ENCODE data around the gene TAS2R31.

DNA sequence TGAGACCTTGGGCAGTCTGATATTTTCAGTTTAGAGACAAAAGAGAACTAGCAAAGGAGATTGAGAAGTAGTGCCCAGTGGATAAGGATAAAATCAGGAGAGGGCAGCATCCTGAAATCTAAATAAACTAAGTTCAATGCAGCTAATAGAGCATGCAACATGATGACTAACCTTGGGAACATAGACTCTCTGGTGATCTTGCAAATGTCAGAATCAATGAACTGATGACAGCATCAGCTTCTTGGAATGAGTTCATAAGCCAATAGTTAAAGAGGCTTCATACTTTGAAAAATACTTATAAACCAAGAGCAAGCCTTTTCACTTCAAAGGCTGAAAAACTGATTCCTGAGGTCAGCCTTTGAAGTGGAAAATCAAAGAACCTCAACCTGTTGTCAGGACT, 17.0 kb downstream of the TAS2R31 start:
- TF ChIP-seq RARB (CRISPR knock-in tag; IDR thresholded peaks at IDR 0.05), result no peak
- no peak for TF ChIP-seq ZFP30 (CRISPR knock-in tag; IDR thresholded peaks at IDR 0.05)

All from SK-N-SH treated with all-trans-retinoic acid at 6 μM for 48 hours (cell line).